ENCODE measurements around the gene PPP2R3A.

- TF ChIP-seq ZFP30 (CRISPR knock-in tag; IDR thresholded peaks at IDR 0.05): no peak
- no peak for TF ChIP-seq GLIS3 (CRISPR knock-in tag; IDR thresholded peaks at IDR 0.05)
- no peak for TF ChIP-seq PATZ1 (CRISPR knock-in tag; IDR thresholded peaks at IDR 0.05; ENCODE audit: borderline replicate concordance)
- no peak for TF ChIP-seq TSHZ2 (CRISPR knock-in tag; IDR thresholded peaks at IDR 0.05)
- TF ChIP-seq, protein P1, sequence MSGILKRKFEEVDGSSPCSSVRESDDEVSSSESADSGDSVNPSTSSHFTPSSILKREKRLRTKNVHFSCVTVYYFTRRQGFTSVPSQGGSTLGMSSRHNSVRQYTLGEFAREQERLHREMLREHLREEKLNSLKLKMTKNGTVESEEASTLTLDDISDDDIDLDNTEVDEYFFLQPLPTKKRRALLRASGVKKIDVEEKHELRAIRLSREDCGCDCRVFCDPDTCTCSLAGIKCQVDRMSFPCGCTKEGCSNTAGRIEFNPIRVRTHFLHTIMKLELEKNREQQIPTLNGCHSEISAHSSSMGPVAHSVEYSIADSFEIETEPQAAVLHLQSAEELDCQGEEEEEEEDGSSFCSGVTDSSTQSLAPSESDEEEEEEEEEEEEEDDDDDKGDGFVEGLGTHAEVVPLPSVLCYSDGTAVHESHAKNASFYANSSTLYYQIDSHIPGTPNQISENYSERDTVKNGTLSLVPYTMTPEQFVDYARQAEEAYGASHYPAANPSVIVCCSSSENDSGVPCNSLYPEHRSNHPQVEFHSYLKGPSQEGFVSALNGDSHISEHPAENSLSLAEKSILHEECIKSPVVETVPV (CRISPR knock-in tag; IDR thresholded peaks at IDR 0.05): no peak
- no peak for TF ChIP-seq PPARA (CRISPR knock-in tag; IDR thresholded peaks at IDR 0.05; ENCODE audit: borderline replicate concordance)
- TF ChIP-seq ZC3H10 (CRISPR knock-in tag; IDR thresholded peaks at IDR 0.05): no peak
- no peak for TF ChIP-seq ZNF70 (CRISPR knock-in tag; IDR thresholded peaks at IDR 0.05)
- TF ChIP-seq TCF4 (CRISPR knock-in tag; IDR thresholded peaks at IDR 0.05; ENCODE audit: borderline replicate concordance): no peak
Observed at GRCh38 chr3:135991621-135992020, 26.1 kb downstream of the PPP2R3A start.

Measured in SK-N-SH treated with all-trans-retinoic acid at 6 μM for 48 hours (cell line).